HCT116 (cell line): ENCODE measurements around the gene REEP5. TPM values are rescaled to one million over a fixed set of nuclear protein-coding genes. Genes with fewer than 3 reads are reported as not detected.

Experiments
- ATAC-seq: fragments of 200-7000 bp; cut with Tn5 transposase; 2 replicates; pipeline ENCODE4 v1.9.1; 2020; ENCODE audit warnings: mild to moderate bottlenecking, moderate library complexity
- BruUV-seq: library from RNA; stranded (reverse); fragments of 400-500 nt; replicated peaks from 2 replicates; lab custom pipeline; 2021; lab: Mats Ljungman, UMichigan
- CTCF ChIA-PET: fragments of 300-600 bp; sonication (Branson Sonifier 250); formaldehyde crosslinking; loops from one replicate; lab custom pipeline; 2021; ENCODE audit warnings: antibody characterized with exemption; lab: Charles Lee
- POLR2A ChIA-PET: fragments of 300-600, 350-600 bp; sonication (Branson Sonifier 250); formaldehyde crosslinking; loops from one replicate; lab custom pipeline; 2021; ENCODE audit warnings: antibody characterized with exemption; lab: Charles Lee
- RAD21 ChIA-PET, 2 experiments: fragments of 300-600 bp; sonication (Branson Sonifier 250); formaldehyde crosslinking; loops; one replicate each; lab custom pipeline; 2023; ENCODE audit warnings: low total read pairs in 2 of 2; ENCODE audit not compliant: uncharacterized antibody in 2 of 2, unreplicated experiment in 2 of 2, low non-redundant PET in 1 of 2; lab: Charles Lee
- DNase-seq: peaks from one replicate; pipeline ENCODE4 v3.0.0-alpha.2; 2010; ENCODE audit warnings: low read depth, low spot score
- H2AFZ ChIP-seq: fragments of 200-600 bp; shearing (Covaris generic), sonication (generic); 2 replicates; pipeline ENCODE4 v1.6.1; 2017; ENCODE audit warnings: low read depth, mixed run types, mixed read lengths, antibody characterized with exemption, low read length; ENCODE audit not compliant: poor library complexity, severe bottlenecking
- H3K27ac ChIP-seq: 2 replicates; pipeline ENCODE4 v1.5.1; 2012; ENCODE audit warnings: low read depth, low read length
- H3K27me3 ChIP-seq: fragments of 200-600 bp; sonication (generic); 2 replicates; pipeline ENCODE4 v1.6.1; 2016; ENCODE audit warnings: mixed run types, low read length, mixed read lengths; ENCODE audit not compliant: insufficient read depth
- H3K36me3 ChIP-seq, 2 experiments: fragments of 200-500 bp in 1 of 2; fragments of 200-600 bp in 1 of 2; sonication (Bioruptor generic) in 1 of 2; sonication (generic) in 1 of 2; 2 replicates each; pipeline versions ENCODE4 v1.5.1 to v1.6.1; 2014 to 2016; ENCODE audit warnings: low read length in 2 of 2, inconsistent platforms in 1 of 2, mixed read lengths in 1 of 2, mixed run types in 1 of 2; ENCODE audit not compliant: insufficient read depth in 2 of 2, control insufficient read depth in 1 of 2
- H3K4me1 ChIP-seq, 2 experiments: fragments of 200-600 bp in 1 of 2; sonication (generic) in 1 of 2; 2 replicates each; pipeline versions ENCODE4 v1.5.1 to v1.6.1; 2012 to 2017; ENCODE audit warnings: low read length in 2 of 2, inconsistent platforms in 1 of 2, mild to moderate bottlenecking in 1 of 2, mixed read lengths in 1 of 2, mixed run types in 1 of 2, moderate library complexity in 1 of 2; ENCODE audit not compliant: insufficient read depth in 2 of 2, control insufficient read depth in 1 of 2
- H3K4me2 ChIP-seq: fragments of 200-600 bp; sonication (generic); 2 replicates; pipeline ENCODE4 v1.6.1; 2017; ENCODE audit warnings: mixed run types, low read length, mixed read lengths
- H3K4me3 ChIP-seq, 2 experiments: fragments of 200-600 bp in 1 of 2; sonication (generic) in 1 of 2; replicated peaks in 1 of 2; 2 replicates each; pipeline ENCODE4 v1.5.1; 2011 to 2016; ENCODE audit warnings: low read length in 2 of 2, control low read depth in 1 of 2, low read depth in 1 of 2, mild to moderate bottlenecking in 1 of 2, mixed read lengths in 1 of 2, mixed run types in 1 of 2
- H3K79me2 ChIP-seq: fragments of 200-600 bp; sonication (generic); 2 replicates; pipeline ENCODE4 v1.6.1; 2017; ENCODE audit warnings: mild to moderate bottlenecking, mixed run types, low read length, moderate library complexity, mixed read lengths; ENCODE audit not compliant: insufficient read depth
- H3K9ac ChIP-seq: fragments of 200-600 bp; sonication (generic); 2 replicates; pipeline ENCODE4 v1.6.1; 2016; ENCODE audit warnings: low read length, mixed read lengths
- H3K9me2 ChIP-seq: fragments of 200-600 bp; sonication (generic), shearing (Covaris generic); 2 replicates; pipeline ENCODE4 v1.6.1; 2017; ENCODE audit warnings: mixed run types, mild to moderate bottlenecking, moderate library complexity; ENCODE audit not compliant: insufficient read depth
- H3K9me3 ChIP-seq, 2 experiments: fragments of 200-500 bp in 1 of 2; fragments of 200-600 bp in 1 of 2; sonication (Bioruptor generic) in 1 of 2; sonication (generic) in 1 of 2; 2 replicates each; pipeline ENCODE4 v1.6.1; 2014 to 2017; ENCODE audit warnings: low read length in 2 of 2, mixed read lengths in 2 of 2, inconsistent platforms in 1 of 2, low read depth in 1 of 2, mild to moderate bottlenecking in 1 of 2, mixed run types in 1 of 2, moderate library complexity in 1 of 2; ENCODE audit not compliant: control insufficient read depth in 1 of 2, insufficient read depth in 1 of 2
- H4K20me1 ChIP-seq: fragments of 200-600 bp; sonication (generic), shearing (Covaris generic); 2 replicates; pipeline ENCODE4 v1.6.1; 2017; ENCODE audit warnings: mixed run types, mild to moderate bottlenecking, moderate library complexity; ENCODE audit not compliant: insufficient read depth
- ELF1 ChIP-seq: IDR thresholded peaks from 2 replicates; pipeline ENCODE4 v1.6.1; 2012; ENCODE audit warnings: low read depth, borderline replicate concordance
- EZH2 ChIP-seq: fragments of 200-600 bp; sonication (generic); IDR thresholded peaks from 2 replicates; pipeline ENCODE4 v1.6.1; 2017; ENCODE audit warnings: antibody characterized with exemption, mixed run types
- EZH2phosphoT487 ChIP-seq: fragments of 200-600 bp; IDR thresholded peaks from 2 replicates; pipeline ENCODE4 v1.6.1; 2018; ENCODE audit warnings: antibody characterized with exemption, borderline replicate concordance
- JUND ChIP-seq: IDR thresholded peaks from 2 replicates; pipeline ENCODE4 v1.6.1; 2012
- SP1 ChIP-seq: IDR thresholded peaks from 2 replicates; pipeline ENCODE4 v1.6.1; 2012; ENCODE audit warnings: low read depth
- ZNF274 ChIP-seq: fragments of 200-500 bp; sonication (Bioruptor generic); IDR thresholded peaks from 2 replicates; pipeline ENCODE4 v1.6.1; 2014; ENCODE audit warnings: mild to moderate bottlenecking, low read depth, low read length, inconsistent platforms
- intact Hi-C: fragments of 100-400 bp; cut with micrococcal nuclease; formaldehyde crosslinking; loops from 2 replicates; pipeline ENCODE4 v1.10.0; 2022
- total RNA-seq: library from RNA; stranded (reverse); gene quantifications from one replicate; pipeline ENCODE4 v1.2.1, GENCODE V29; 2021; ENCODE audit not compliant: unreplicated experiment
- TF ChIP-seq, protein P1 (sequence below): IDR thresholded peaks from 2 replicates; pipeline ENCODE4 v1.6.1; 2012; ENCODE audit warnings: low read depth
- TF ChIP-seq, protein P2 (sequence below): IDR thresholded peaks from 2 replicates; pipeline ENCODE4 v1.6.1; 2011; ENCODE audit warnings: mild to moderate bottlenecking, low read length, moderate library complexity; ENCODE audit not compliant: insufficient replicate concordance; ENCODE audit errors: extremely low read depth
- TF ChIP-seq, protein P3 (sequence below): IDR thresholded peaks from 2 replicates; pipeline ENCODE4 v1.6.1; 2012
- TF ChIP-seq, protein P4 (sequence below): IDR thresholded peaks from 2 replicates; pipeline ENCODE4 v1.6.1; 2012

The REEP5 gene
- total RNA-seq, 1 experiment from 2014 or later: 71.7 TPM

DNA sequence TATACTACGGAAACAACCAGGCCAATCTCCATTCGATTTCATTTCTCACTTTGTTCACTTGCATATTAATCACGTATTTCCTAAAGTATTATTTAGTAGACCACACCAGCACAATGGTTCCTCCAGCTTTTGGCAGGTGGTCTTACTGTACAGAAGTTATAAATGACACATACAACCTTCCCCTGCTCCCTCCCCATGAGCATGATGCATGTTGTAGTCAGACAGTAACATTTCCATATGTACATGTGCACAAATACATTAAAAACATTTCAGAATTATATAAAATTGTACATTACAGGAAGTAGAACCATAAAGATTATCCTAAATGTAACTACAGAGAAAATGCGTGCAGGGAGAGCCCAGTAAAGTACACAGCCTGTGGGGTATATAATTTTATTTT, 43.9 kb downstream of the REEP5 start:
- ChIA-PET RAD21 (no interaction called here), CTCF (no interaction called here), POLR2A (no interaction called here)
- no peaks in the 10 kb centered on the region; the same call in 1 of the 2 replicates for H3K79me2 ChIP-seq
- no TSS peak for BruUV-seq
- no peaks in the 10 kb centered on the region for H4K20me1 ChIP-seq
- no peaks in the 10 kb centered on the region for H3K9me2 ChIP-seq
- no peak for DNase-seq
- no peak overlapping the region for H2AFZ ChIP-seq
- no peak overlapping the region for H3K4me2 ChIP-seq
- peaks cover 4 to 8% of the 10 kb centered on the region in 2 experiments; a peak in 3 of 4 replicates for H3K4me1 ChIP-seq
- intact Hi-C loops: no loop called here
- H3K9me3 ChIP-seq: no peaks in the 10 kb centered on the region
- TF ChIP-seq, protein P1, sequence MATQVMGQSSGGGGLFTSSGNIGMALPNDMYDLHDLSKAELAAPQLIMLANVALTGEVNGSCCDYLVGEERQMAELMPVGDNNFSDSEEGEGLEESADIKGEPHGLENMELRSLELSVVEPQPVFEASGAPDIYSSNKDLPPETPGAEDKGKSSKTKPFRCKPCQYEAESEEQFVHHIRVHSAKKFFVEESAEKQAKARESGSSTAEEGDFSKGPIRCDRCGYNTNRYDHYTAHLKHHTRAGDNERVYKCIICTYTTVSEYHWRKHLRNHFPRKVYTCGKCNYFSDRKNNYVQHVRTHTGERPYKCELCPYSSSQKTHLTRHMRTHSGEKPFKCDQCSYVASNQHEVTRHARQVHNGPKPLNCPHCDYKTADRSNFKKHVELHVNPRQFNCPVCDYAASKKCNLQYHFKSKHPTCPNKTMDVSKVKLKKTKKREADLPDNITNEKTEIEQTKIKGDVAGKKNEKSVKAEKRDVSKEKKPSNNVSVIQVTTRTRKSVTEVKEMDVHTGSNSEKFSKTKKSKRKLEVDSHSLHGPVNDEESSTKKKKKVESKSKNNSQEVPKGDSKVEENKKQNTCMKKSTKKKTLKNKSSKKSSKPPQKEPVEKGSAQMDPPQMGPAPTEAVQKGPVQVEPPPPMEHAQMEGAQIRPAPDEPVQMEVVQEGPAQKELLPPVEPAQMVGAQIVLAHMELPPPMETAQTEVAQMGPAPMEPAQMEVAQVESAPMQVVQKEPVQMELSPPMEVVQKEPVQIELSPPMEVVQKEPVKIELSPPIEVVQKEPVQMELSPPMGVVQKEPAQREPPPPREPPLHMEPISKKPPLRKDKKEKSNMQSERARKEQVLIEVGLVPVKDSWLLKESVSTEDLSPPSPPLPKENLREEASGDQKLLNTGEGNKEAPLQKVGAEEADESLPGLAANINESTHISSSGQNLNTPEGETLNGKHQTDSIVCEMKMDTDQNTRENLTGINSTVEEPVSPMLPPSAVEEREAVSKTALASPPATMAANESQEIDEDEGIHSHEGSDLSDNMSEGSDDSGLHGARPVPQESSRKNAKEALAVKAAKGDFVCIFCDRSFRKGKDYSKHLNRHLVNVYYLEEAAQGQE: no peak
- TF ChIP-seq, protein P2, sequence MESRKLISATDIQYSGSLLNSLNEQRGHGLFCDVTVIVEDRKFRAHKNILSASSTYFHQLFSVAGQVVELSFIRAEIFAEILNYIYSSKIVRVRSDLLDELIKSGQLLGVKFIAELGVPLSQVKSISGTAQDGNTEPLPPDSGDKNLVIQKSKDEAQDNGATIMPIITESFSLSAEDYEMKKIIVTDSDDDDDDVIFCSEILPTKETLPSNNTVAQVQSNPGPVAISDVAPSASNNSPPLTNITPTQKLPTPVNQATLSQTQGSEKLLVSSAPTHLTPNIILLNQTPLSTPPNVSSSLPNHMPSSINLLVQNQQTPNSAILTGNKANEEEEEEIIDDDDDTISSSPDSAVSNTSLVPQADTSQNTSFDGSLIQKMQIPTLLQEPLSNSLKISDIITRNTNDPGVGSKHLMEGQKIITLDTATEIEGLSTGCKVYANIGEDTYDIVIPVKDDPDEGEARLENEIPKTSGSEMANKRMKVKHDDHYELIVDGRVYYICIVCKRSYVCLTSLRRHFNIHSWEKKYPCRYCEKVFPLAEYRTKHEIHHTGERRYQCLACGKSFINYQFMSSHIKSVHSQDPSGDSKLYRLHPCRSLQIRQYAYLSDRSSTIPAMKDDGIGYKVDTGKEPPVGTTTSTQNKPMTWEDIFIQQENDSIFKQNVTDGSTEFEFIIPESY: no peak
- TF ChIP-seq EZH2phosphoT487 (no peak), SP1 (no peak), EZH2 (no peak), ZNF274 (no peak), JUND (no peak), ELF1 (no peak)
- TF ChIP-seq, protein P3, sequence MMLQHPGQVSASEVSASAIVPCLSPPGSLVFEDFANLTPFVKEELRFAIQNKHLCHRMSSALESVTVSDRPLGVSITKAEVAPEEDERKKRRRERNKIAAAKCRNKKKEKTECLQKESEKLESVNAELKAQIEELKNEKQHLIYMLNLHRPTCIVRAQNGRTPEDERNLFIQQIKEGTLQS: no peak
- TF ChIP-seq, protein P4, sequence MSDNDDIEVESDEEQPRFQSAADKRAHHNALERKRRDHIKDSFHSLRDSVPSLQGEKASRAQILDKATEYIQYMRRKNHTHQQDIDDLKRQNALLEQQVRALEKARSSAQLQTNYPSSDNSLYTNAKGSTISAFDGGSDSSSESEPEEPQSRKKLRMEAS: no peak
- TF ChIP-seq, all 23 proteins: peak for 0
- no peaks in the 10 kb centered on the region for H3K27me3 ChIP-seq
- H3K9ac ChIP-seq: no peak overlapping the region
- H3K36me3 ChIP-seq: peaks cover 5 to 10% of the 10 kb centered on the region in 2 experiments; a peak in 3 of 4 replicates
- H3K27ac ChIP-seq: no peak overlapping the region; the same call in 1 of the 2 replicates
- no peak overlapping the region for H3K4me3 ChIP-seq
- ATAC-seq: no peak
